SK-N-SH treated with all-trans-retinoic acid at 6 μM for 48 hours (cell line): ENCODE data around the gene QSER1.

ENCODE experiments used
- ARNTL ChIP-seq: fragments of 450-650 bp; formaldehyde crosslinking; IDR thresholded peaks from 2 replicates; pipeline ENCODE4 v1.5.0; 2020; ENCODE audit warnings: low read depth, mild to moderate bottlenecking, moderate library complexity, borderline replicate concordance
- CREB5 ChIP-seq: fragments of 250-450 bp; sonication (Bioruptor Pico); IDR thresholded peaks from 2 replicates; pipeline ENCODE4 v1.5.1; 2020; ENCODE audit warnings: low read depth, mild to moderate bottlenecking, moderate library complexity
- CSRNP3 ChIP-seq: fragments of 250-450 bp; sonication (Bioruptor Pico); IDR thresholded peaks from 2 replicates; pipeline ENCODE4 v1.5.1; 2021; ENCODE audit warnings: mild to moderate bottlenecking, moderate library complexity
- POU6F1 ChIP-seq: fragments of 250-450 bp; sonication (Bioruptor Pico); IDR thresholded peaks from 2 replicates; pipeline ENCODE4 v1.8.0; 2021; ENCODE audit warnings: low read depth, mild to moderate bottlenecking, moderate library complexity, borderline replicate concordance
- RARB ChIP-seq: fragments of 250-450 bp; sonication (Bioruptor Pico); IDR thresholded peaks from 2 replicates; pipeline ENCODE4 v1.8.0; 2021; ENCODE audit warnings: mild to moderate bottlenecking, moderate library complexity
- SNAI2 ChIP-seq: fragments of 250-450 bp; sonication (Bioruptor Pico); IDR thresholded peaks from 2 replicates; pipeline ENCODE4 v1.5.0; 2020; ENCODE audit warnings: mild to moderate bottlenecking, moderate library complexity
- ZC3H10 ChIP-seq: fragments of 250-450 bp; sonication (Bioruptor Pico); IDR thresholded peaks from 2 replicates; pipeline ENCODE4 v1.5.1; 2021; ENCODE audit warnings: mild to moderate bottlenecking, moderate library complexity
- ZNF70 ChIP-seq: fragments of 450-650 bp; formaldehyde crosslinking; IDR thresholded peaks from 2 replicates; pipeline ENCODE4 v1.5.0; 2020; ENCODE audit warnings: mild to moderate bottlenecking, moderate library complexity

GRCh38 chr11:32921204-32921603 lies 28.6 kb downstream of the QSER1 start:
- no peak for TF ChIP-seq ZC3H10
- TF ChIP-seq SNAI2 (CRISPR knock-in tag) = no peak
- TF ChIP-seq CREB5 (CRISPR knock-in tag) = no peak
- no peak for TF ChIP-seq CSRNP3 (CRISPR knock-in tag)
- TF ChIP-seq POU6F1 (CRISPR knock-in tag) = no peak
- TF ChIP-seq ARNTL (CRISPR knock-in tag) = no peak
- TF ChIP-seq RARB (CRISPR knock-in tag) = no peak
- no peak for TF ChIP-seq ZNF70 (CRISPR knock-in tag)
